BLaER1 treated with 17β-estradiol and CSF1 and Interleukin-3, amounts not matched to agents 10 nM and 100 nM (cell line): Measurements from ENCODE around the gene TSPOAP1.

Experiments used
- H3K27ac ChIP-seq, 11 experiments: shearing (Covaris generic); formaldehyde crosslinking; 2 replicates each; pipeline ENCODE4 v1.8.1; 2022
- H3K27me3 ChIP-seq, 11 experiments: shearing (Covaris generic); formaldehyde crosslinking; 2 replicates each; pipeline ENCODE4 v1.8.1; 2022
- H3K36me3 ChIP-seq, 11 experiments: shearing (Covaris generic); formaldehyde crosslinking; 2 replicates each; pipeline ENCODE4 v1.8.1; 2022
- H3K4me1 ChIP-seq, 10 experiments: shearing (Covaris generic); formaldehyde crosslinking; 2 replicates each; pipeline ENCODE4 v1.8.1; 2022
- H3K4me2 ChIP-seq, 11 experiments: shearing (Covaris generic); formaldehyde crosslinking; 2 replicates each; pipeline ENCODE4 v1.8.1; 2022
- H3K4me3 ChIP-seq, 10 experiments: shearing (Covaris generic); formaldehyde crosslinking; 2 replicates each; pipeline ENCODE4 v1.8.1; 2022
- H3K9ac ChIP-seq, 11 experiments: shearing (Covaris generic); formaldehyde crosslinking; 2 replicates each; pipeline ENCODE4 v1.8.1; 2022
- H3K9me3 ChIP-seq, 11 experiments: shearing (Covaris generic); formaldehyde crosslinking; replicated peaks in 1 of 11; 2 replicates each; pipeline ENCODE4 v1.8.1; 2022
- H4K20me1 ChIP-seq, 11 experiments: shearing (Covaris generic); formaldehyde crosslinking; 2 replicates each; pipeline ENCODE4 v1.8.1; 2022
- Cebpa-rat ChIP-seq, 11 experiments: shearing (Covaris generic); IDR thresholded peaks; 2 replicates each; pipeline ENCODE4 v1.8.1; 2022

TSPOAP1 gene

GRCh38 chr17:58339755-58340404 is 11.3 kb upstream of the TSPOAP1 start:
- no peaks in the 10 kb centered on the region; a peak in 1 of 22 replicates for H4K20me1 ChIP-seq
- H3K36me3 ChIP-seq = peaks cover 1 to 26% (median 19%) of the 10 kb centered on the region in 11 experiments; a peak in 15 of 22 replicates
- TF ChIP-seq Cebpa-rat (IDR thresholded peaks at IDR 0.05) = no peak
- H3K27ac ChIP-seq = peak overlapping the region; percentile 86 to 100 (median 99)
- peak overlapping the region; percentile 87 to 100 (median 98) for H3K9ac ChIP-seq
- H3K27me3 ChIP-seq = no peaks in the 10 kb centered on the region
- H3K4me3 ChIP-seq = peak overlapping the region; percentile 53 to 100 (median 99)
- no peaks in the 10 kb centered on the region for H3K9me3 ChIP-seq
- peaks cover 86 to 97% (median 91%) of the 10 kb centered on the region in 10 experiments for H3K4me1 ChIP-seq
- H3K4me2 ChIP-seq = peak overlapping the region; percentile 97 to 100 (median 98)

- Histone ChIP-seq H3K4me3 (peak overlapping the region; percentile 53 to 100 (median 99)), H3K27me3 (no peaks in the 10 kb centered on the region), H3K27ac (peak overlapping the region; percentile 94 to 100 (median 99)), H3K9me3 (no peaks in the 10 kb centered on the region), H3K4me1 (peaks cover 86 to 97% (median 91%) of the 10 kb centered on the region in 10 experiments), H3K36me3 (peaks cover 0 to 23% (median 18%) of the 10 kb centered on the region in 11 experiments; a peak in 11 of 22 replicates), H3K4me2 (peak overlapping the region; percentile 97 to 100 (median 98)), H4K20me1 (no peaks in the 10 kb centered on the region), H3K9ac (peak overlapping the region; percentile 93 to 100 (median 98))
- no peak for TF ChIP-seq Cebpa-rat (IDR thresholded peaks at IDR 0.05)
Measured at GRCh38 chr17:58338841-58339754, 10.5 kb upstream of the TSPOAP1 start.

- Histone ChIP-seq H3K27ac (peak overlapping the region; percentile 94 to 100 (median 99)), H3K9me3 (no peaks in the 10 kb centered on the region), H4K20me1 (no peaks in the 10 kb centered on the region), H3K9ac (peak overlapping the region; percentile 93 to 100 (median 98)), H3K4me3 (peak overlapping the region; percentile 53 to 100 (median 99); a peak in 19 of 20 replicates), H3K4me1 (peaks cover 86 to 97% (median 91%) of the 10 kb centered on the region in 10 experiments), H3K36me3 (peaks cover 0 to 23% (median 18%) of the 10 kb centered on the region in 11 experiments; a peak in 11 of 22 replicates), H3K27me3 (no peaks in the 10 kb centered on the region), H3K4me2 (peak overlapping the region; percentile 97 to 100 (median 98))
- no peak for TF ChIP-seq Cebpa-rat (IDR thresholded peaks at IDR 0.05)
Measured at GRCh38 chr17:58338454-58338840, 9.9 kb upstream of the TSPOAP1 start.

- peak overlapping the region; percentile 93 to 100 (median 98) for H3K9ac ChIP-seq
- H3K4me2 ChIP-seq = peak overlapping the region; percentile 97 to 100 (median 98)
- no peaks in the 10 kb centered on the region for H4K20me1 ChIP-seq
- H3K27me3 ChIP-seq = no peaks in the 10 kb centered on the region
- H3K4me3 ChIP-seq = peak overlapping the region; percentile 53 to 100 (median 99)
- H3K9me3 ChIP-seq = no peaks in the 10 kb centered on the region
- H3K27ac ChIP-seq = peak overlapping the region; percentile 94 to 100 (median 99)
- peaks cover 82 to 97% (median 90%) of the 10 kb centered on the region in 10 experiments for H3K4me1 ChIP-seq
- peaks cover 0 to 18% (median 13%) of the 10 kb centered on the region in 11 experiments; a peak in 11 of 22 replicates for H3K36me3 ChIP-seq
- TF ChIP-seq Cebpa-rat (IDR thresholded peaks at IDR 0.05) = no peak
Measured at GRCh38 chr17:58337600-58338453, 9.2 kb upstream of the TSPOAP1 start.

- peak overlapping the region; percentile 48 to 100 (median 99) for H3K4me3 ChIP-seq
- H3K4me1 ChIP-seq = peaks cover 76 to 94% (median 84%) of the 10 kb centered on the region in 10 experiments
- H3K4me2 ChIP-seq = peak overlapping the region; percentile 95 to 100 (median 98)
- H3K9ac ChIP-seq = peak overlapping the region; percentile 93 to 100 (median 98)
- H3K9me3 ChIP-seq = no peaks in the 10 kb centered on the region
- no peaks in the 10 kb centered on the region for H3K27me3 ChIP-seq
- no peak for TF ChIP-seq Cebpa-rat (IDR thresholded peaks at IDR 0.05)
- peak overlapping the region; percentile 94 to 100 (median 99) for H3K27ac ChIP-seq
- peaks cover under 1 to 1% (median under 1%) of the 10 kb centered on the region in 11 experiments; a peak in 14 of 22 replicates for H4K20me1 ChIP-seq
- peaks cover 0 to 12% (median 9%) of the 10 kb centered on the region in 11 experiments; a peak in 11 of 22 replicates for H3K36me3 ChIP-seq
Measured at GRCh38 chr17:58337210-58337599, 8.6 kb upstream of the TSPOAP1 start.

- Histone ChIP-seq H4K20me1 (peaks cover 6 to 7% (median 6%) of the 10 kb centered on the region in 11 experiments; a peak in 21 of 22 replicates), H3K4me3 (peak overlapping the region; percentile 48 to 100 (median 99)), H3K9me3 (no peaks in the 10 kb centered on the region; a peak in 1 of 22 replicates), H3K4me1 (peaks cover 70 to 88% (median 79%) of the 10 kb centered on the region in 10 experiments), H3K9ac (peak overlapping the region; percentile 93 to 100 (median 98)), H3K27me3 (no peaks in the 10 kb centered on the region), H3K36me3 (peaks cover 0 to 15% (median 10%) of the 10 kb centered on the region in 11 experiments; a peak in 14 of 22 replicates), H3K4me2 (peak overlapping the region; percentile 95 to 100 (median 98)), H3K27ac (peak overlapping the region; percentile 94 to 100 (median 99))
- no peak for TF ChIP-seq Cebpa-rat (IDR thresholded peaks at IDR 0.05)
Measured at GRCh38 chr17:58336456-58337209, 8.0 kb upstream of the TSPOAP1 start.

- peaks cover 13 to 14% (median 13%) of the 10 kb centered on the region in 11 experiments for H4K20me1 ChIP-seq
- H3K36me3 ChIP-seq = peaks cover 3 to 15% (median 12%) of the 10 kb centered on the region in 11 experiments
- peak overlapping the region; percentile 94 to 100 (median 99) for H3K27ac ChIP-seq
- H3K4me1 ChIP-seq = peaks cover 63 to 81% (median 71%) of the 10 kb centered on the region in 10 experiments
- peaks cover 0 to 3% (median 3%) of the 10 kb centered on the region in 11 experiments; a peak in 10 of 22 replicates for H3K9me3 ChIP-seq
- peak overlapping the region; percentile 93 to 100 (median 98) for H3K9ac ChIP-seq
- H3K27me3 ChIP-seq = no peaks in the 10 kb centered on the region
- H3K4me3 ChIP-seq = peak overlapping the region; percentile 86 to 100 (median 99)
- no peak for TF ChIP-seq Cebpa-rat (IDR thresholded peaks at IDR 0.05)
- H3K4me2 ChIP-seq = peak overlapping the region; percentile 95 to 100 (median 98)
Measured at GRCh38 chr17:58335779-58336455, 7.3 kb upstream of the TSPOAP1 start.
